GM12878 (cell line): ENCODE results near the gene ARAP1. TPM values are rescaled to one million over a fixed set of nuclear protein-coding genes. Genes with fewer than 3 reads are reported as not detected.

Experiments
- CUX1 ChIP-seq: IDR thresholded peaks from 2 replicates; pipeline ENCODE4 v1.6.1; 2012; ENCODE audit warnings: improper control_type of control experiment, low read depth, low read length; ENCODE audit not compliant: insufficient replicate concordance
- ETV6 ChIP-seq, 2 experiments: fragments of 450-650 bp in 1 of 2; IDR thresholded peaks in 1 of 2; conservative IDR thresholded peaks in 1 of 2; 2 replicates each; pipeline ENCODE4 v1.6.1; 2014; ENCODE audit warnings: antibody characterized with exemption in 1 of 2, borderline replicate concordance in 1 of 2, low read depth in 1 of 2, mild to moderate bottlenecking in 1 of 2, moderate library complexity in 1 of 2
- GATAD2B ChIP-seq: fragments of 450-650 bp; conservative IDR thresholded peaks from 2 replicates; pipeline ENCODE4 v1.6.1; 2017; ENCODE audit warnings: low read depth, mild to moderate bottlenecking, moderate library complexity
- HSF1 ChIP-seq: fragments of 150-350 bp; IDR thresholded peaks from 2 replicates; pipeline ENCODE4 v1.6.1; 2014; ENCODE audit warnings: mild to moderate bottlenecking, low read depth, low read length
- PBX3 ChIP-seq: IDR thresholded peaks from 2 replicates; pipeline ENCODE4 v1.6.1; 2011; ENCODE audit warnings: mild to moderate bottlenecking, low read depth, low read length, moderate library complexity; ENCODE audit not compliant: insufficient replicate concordance
- RAD21 ChIP-seq: IDR thresholded peaks from 2 replicates; pipeline ENCODE4 v1.6.1; 2011; ENCODE audit warnings: mild to moderate bottlenecking, low read depth, low read length, moderate library complexity; ENCODE audit not compliant: insufficient read depth
- RFX5 ChIP-seq: IDR thresholded peaks from 2 replicates; pipeline ENCODE4 v1.6.1; 2011; ENCODE audit warnings: low read depth, low read length, improper control_type of control experiment
- TCF3 ChIP-seq: IDR thresholded peaks from 2 replicates; pipeline ENCODE4 v1.6.1; 2012; ENCODE audit warnings: low read depth, mild to moderate bottlenecking, low read length, borderline replicate concordance; ENCODE audit not compliant: insufficient read depth
- USF1 ChIP-seq: IDR thresholded peaks from 2 replicates; pipeline ENCODE4 v1.6.1; 2011; ENCODE audit warnings: borderline replicate concordance, low read depth, mild to moderate bottlenecking, moderate library complexity, mixed read lengths, low read length; ENCODE audit not compliant: insufficient read depth; ENCODE audit errors: extremely low read length
- ZBTB11 ChIP-seq: fragments of 450-650 bp; formaldehyde crosslinking; IDR thresholded peaks from 2 replicates; pipeline ENCODE4 v1.5.0; 2022; ENCODE audit warnings: mild to moderate bottlenecking, missing genetic modification characterization
- ZBTB33 ChIP-seq: fragments of 450-650 bp; IDR thresholded peaks from 2 replicates; pipeline ENCODE4 v1.6.1; 2017; ENCODE audit warnings: mild to moderate bottlenecking
- polyA plus RNA-seq, 11 experiments: library from polyadenylated mRNA; depleted of rRNA in 4 of 11; unstranded in 6 of 11; stranded (reverse) in 5 of 11; fragments of >200 nt; fragmentation: Nextera tagmentation in 4 of 11; fragmentation: Illumina TruSeq in 1 of 11; extraction: Ambion mirVana in 4 of 11; extraction: Trizol in 1 of 11; gene quantifications; 1 replicate in 1 of 11; 2 replicates in 10 of 11; pipeline versions ENCODE4 v1.2.1 to v1.2.3, GENCODE V29; 2011 to 2016; ENCODE audit warnings: inconsistent platforms in 2 of 11, missing spikeins in 2 of 11, low read depth in 1 of 11
- total RNA-seq, 4 experiments: library from RNA; depleted of rRNA in 3 of 4; stranded (reverse); fragments of >200 nt in 3 of 4; fragmentation: Illumina TruSeq in 1 of 4; extraction: Trizol in 1 of 4; gene quantifications; 2 replicates each; pipeline versions ENCODE4 v1.2.1 to v1.2.3, GENCODE V29; 2013 to 2021

The ARAP1 gene
- total and polyA plus RNA-seq, 10 of the 15 experiments (the other 5 are each of a cell fraction or from before 2014, with no cell fraction given) = 0.55 to 102 (median 51.0) TPM

- no peak for TF ChIP-seq ZBTB11 (CRISPR knock-in tag)
- no peak for TF ChIP-seq HSF1
- TF ChIP-seq ZBTB33 = no peak
- peak in 1 of 2 experiments; percentile 67; a peak in 2 of 4 replicates for TF ChIP-seq ETV6 (conservative IDR thresholded peaks at IDR 0.05 in 1 of 2, IDR thresholded peaks at IDR 0.05 in 1 of 2; ENCODE audit: borderline replicate concordance in 1 of 2, low read depth in 1 of 2)
- peak; percentile 22 for TF ChIP-seq PBX3
- no peak for TF ChIP-seq RFX5
- no peak for TF ChIP-seq CUX1
- TF ChIP-seq USF1 = no peak
- peak; percentile 10; the same call in 1 of the 2 replicates for TF ChIP-seq RAD21
- no peak for TF ChIP-seq TCF3
- peak; percentile 45; the same call in 1 of the 2 replicates for TF ChIP-seq GATAD2B
Observed at GRCh38 chr11:72738199-72739141, 13.7 kb downstream of the ARAP1 start (continued).
